Parathyroid adenoma (tissue), 2 donors: ENCODE results near the gene EDNRA.
A peak's percentile ranks its signal among the peaks of the same experiment; 100 is the strongest.

Experiments
- H2AFZ ChIP-seq: fragments of 300-600 bp; sonication (generic); one replicate; pipeline ENCODE4 v1.7.0; 2017; ENCODE audit warnings: antibody characterized with exemption, mild to moderate bottlenecking
- H3K27ac ChIP-seq: fragments of 300-600 bp; sonication (generic); one replicate; pipeline ENCODE4 v1.7.0; 2017
- H3K27me3 ChIP-seq: fragments of 300-600 bp; sonication (generic); one replicate; pipeline ENCODE4 v1.7.0; 2017; ENCODE audit warnings: low read length; ENCODE audit not compliant: control insufficient read depth, insufficient read depth
- H3K36me3 ChIP-seq: fragments of 300-600 bp; sonication (generic); one replicate; pipeline ENCODE4 v1.7.0; 2017; ENCODE audit warnings: low read length; ENCODE audit not compliant: control insufficient read depth, insufficient read depth
- H3K4me1 ChIP-seq: fragments of 300-600 bp; sonication (generic); one replicate; pipeline ENCODE4 v1.7.0; 2017; ENCODE audit warnings: control low read depth
- H3K4me2 ChIP-seq: fragments of 300-600 bp; sonication (generic); one replicate; pipeline ENCODE4 v1.7.0; 2017; ENCODE audit warnings: low read length
- H3K4me3 ChIP-seq: fragments of 300-600 bp; sonication (generic); one replicate; pipeline ENCODE4 v1.7.0; 2017; ENCODE audit warnings: low read depth, low read length
- H3K79me2 ChIP-seq: fragments of 300-600 bp; sonication (generic); one replicate; pipeline ENCODE4 v1.7.0; 2017; ENCODE audit warnings: control low read depth
- H3K9ac ChIP-seq: fragments of 300-600 bp; sonication (generic); one replicate; pipeline ENCODE4 v1.7.0; 2017; ENCODE audit warnings: mild to moderate bottlenecking
- H3K9me3 ChIP-seq: fragments of 300-600 bp; sonication (generic); one replicate; pipeline ENCODE4 v1.7.0; 2017; ENCODE audit warnings: low read length; ENCODE audit not compliant: control insufficient read depth
- CTCF ChIP-seq: fragments of 300-600 bp; sonication (generic); IDR thresholded peaks from one replicate; pipeline ENCODE4 v1.7.0; 2017; ENCODE audit warnings: antibody characterized with exemption, mild to moderate bottlenecking
- donor health status: primary hyperparathyroidism.

Gene EDNRA

GRCh38 chr4:147508346-147508745 is 27.4 kb downstream of the EDNRA start:
- Histone ChIP-seq H3K4me3 (no peak overlapping the region), H3K4me1 (no peaks in the 10 kb centered on the region), H3K9ac (no peak overlapping the region), H3K9me3 (no peaks in the 10 kb centered on the region), H3K79me2 (no peaks in the 10 kb centered on the region), H3K27me3 (no peaks in the 10 kb centered on the region), H2AFZ (no peak overlapping the region), H3K27ac (no peak overlapping the region), H3K36me3 (no peaks in the 10 kb centered on the region), H3K4me2 (no peak overlapping the region)
- no peak for TF ChIP-seq CTCF

GRCh38 chr4:147509386-147509785 is 28.5 kb downstream of the EDNRA start:
- no peaks in the 10 kb centered on the region for H3K4me1 ChIP-seq

GRCh38 chr4:147510962-147511668 is 30.2 kb downstream of the EDNRA start:
- no peaks in the 10 kb centered on the region for H3K36me3 ChIP-seq
- no peak overlapping the region for H2AFZ ChIP-seq
- H3K9ac ChIP-seq: no peak overlapping the region
- no peak overlapping the region for H3K4me3 ChIP-seq
- H3K4me2 ChIP-seq: peak overlapping the region; percentile 4
- H3K27me3 ChIP-seq: no peaks in the 10 kb centered on the region
- no peaks in the 10 kb centered on the region for H3K9me3 ChIP-seq
- no peak for TF ChIP-seq CTCF
- no peaks in the 10 kb centered on the region for H3K79me2 ChIP-seq
- H3K27ac ChIP-seq: no peak overlapping the region
- no peaks in the 10 kb centered on the region for H3K4me1 ChIP-seq

More at GRCh38 chr4:147509386-147509785, 28.5 kb downstream of the EDNRA start:
- H3K36me3 ChIP-seq: no peaks in the 10 kb centered on the region
- no peaks in the 10 kb centered on the region for H3K27me3 ChIP-seq
- H3K9ac ChIP-seq: no peak overlapping the region
- H3K9me3 ChIP-seq: no peaks in the 10 kb centered on the region
- H3K79me2 ChIP-seq: no peaks in the 10 kb centered on the region
- H3K4me2 ChIP-seq: no peak overlapping the region
- no peak overlapping the region for H2AFZ ChIP-seq
- TF ChIP-seq CTCF: no peak
- H3K4me3 ChIP-seq: no peak overlapping the region
- no peak overlapping the region for H3K27ac ChIP-seq

GRCh38 chr4:147513091-147513490 is 32.2 kb downstream of the EDNRA start:
- Histone ChIP-seq H3K4me1 (no peaks in the 10 kb centered on the region), H3K27me3 (no peaks in the 10 kb centered on the region), H3K4me3 (no peak overlapping the region), H2AFZ (no peak overlapping the region), H3K27ac (no peak overlapping the region), H3K36me3 (no peaks in the 10 kb centered on the region), H3K9me3 (no peaks in the 10 kb centered on the region), H3K79me2 (no peaks in the 10 kb centered on the region), H3K4me2 (no peak overlapping the region), H3K9ac (no peak overlapping the region)
- no peak for TF ChIP-seq CTCF

GRCh38 chr4:147513952-147514351 is 33.1 kb downstream of the EDNRA start:
- Histone ChIP-seq H2AFZ (no peak overlapping the region), H3K9ac (no peak overlapping the region), H3K4me3 (no peak overlapping the region), H3K27me3 (no peaks in the 10 kb centered on the region), H3K36me3 (no peaks in the 10 kb centered on the region), H3K27ac (no peak overlapping the region), H3K4me2 (no peak overlapping the region), H3K9me3 (no peaks in the 10 kb centered on the region), H3K79me2 (no peaks in the 10 kb centered on the region), H3K4me1 (no peaks in the 10 kb centered on the region)
- no peak for TF ChIP-seq CTCF
